GM12892 (cell line): ENCODE data around the gene VIPR2.

Source experiments
- POLR2A ChIP-seq: IDR thresholded peaks from 2 replicates; pipeline ENCODE4 v1.6.1; 2011; ENCODE audit warnings: low read depth, low read length, control low read depth
- POLR2AphosphoS5 ChIP-seq: IDR thresholded peaks from 2 replicates; pipeline ENCODE4 v1.6.1; 2011; ENCODE audit warnings: low read depth, low read length, control low read depth
- TAF1 ChIP-seq: IDR thresholded peaks from 2 replicates; pipeline ENCODE4 v1.6.1; 2011; ENCODE audit warnings: low read depth, mild to moderate bottlenecking, control low read depth, low read length, borderline replicate concordance

DNA sequence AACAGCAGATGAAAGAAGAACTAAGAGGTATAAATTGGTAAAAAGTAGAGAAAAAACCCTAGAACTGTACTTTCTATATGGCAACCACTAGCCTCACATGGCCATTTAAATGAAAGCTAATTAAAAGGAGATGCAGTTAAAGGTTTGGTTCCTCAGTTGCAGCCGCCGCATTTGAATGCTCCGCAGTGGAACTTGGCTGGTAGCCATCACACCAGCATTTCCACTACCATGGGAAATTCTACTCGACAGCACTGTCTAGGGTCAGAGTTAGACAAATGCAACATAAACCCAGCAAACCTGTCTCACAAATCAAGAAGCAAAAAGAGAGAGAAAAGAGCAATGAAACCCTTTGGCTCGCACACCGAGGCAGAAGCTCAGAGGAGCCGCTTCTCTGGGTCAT, 29.7 kb downstream of the VIPR2 start:
- TF ChIP-seq POLR2AphosphoS5 (no peak), POLR2A (no peak), TAF1 (no peak)
